HEK293 (cell line): Measurements from ENCODE around the gene INPP4B.

Source experiments
- BCL11A ChIP-seq: fragments of 450-650 bp; formaldehyde crosslinking; IDR thresholded peaks from 2 replicates; pipeline ENCODE4 v1.5.1; 2016; ENCODE audit warnings: low read depth, missing biosample characterization, missing genetic modification characterization
- GLI4 ChIP-seq: fragments of 450-650 bp; formaldehyde crosslinking; IDR thresholded peaks from 2 replicates; pipeline ENCODE4 v1.5.1; 2016; ENCODE audit warnings: missing biosample characterization, missing genetic modification characterization
- ZNF175 ChIP-seq: fragments of 450-650 bp; formaldehyde crosslinking; IDR thresholded peaks from 2 replicates; pipeline ENCODE4 v1.5.1; 2016; ENCODE audit warnings: missing biosample characterization, missing genetic modification characterization
- ZNF24 ChIP-seq: fragments of 450-650 bp; formaldehyde crosslinking; IDR thresholded peaks from 2 replicates; pipeline ENCODE4 v1.5.1; 2016; ENCODE audit warnings: missing biosample characterization, missing genetic modification characterization
- ZNF292 ChIP-seq: fragments of 450-650 bp; formaldehyde crosslinking; IDR thresholded peaks from 2 replicates; pipeline ENCODE4 v1.5.1; 2016; ENCODE audit warnings: low read depth, missing biosample characterization, missing genetic modification characterization, borderline replicate concordance
- ZNF501 ChIP-seq: fragments of 450-650 bp; formaldehyde crosslinking; IDR thresholded peaks from 2 replicates; pipeline ENCODE4 v1.5.1; 2016; ENCODE audit warnings: missing biosample characterization, missing genetic modification characterization
- ZNF514 ChIP-seq: fragments of 450-650 bp; formaldehyde crosslinking; IDR thresholded peaks from 2 replicates; pipeline ENCODE4 v1.5.1; 2016; ENCODE audit warnings: missing biosample characterization, missing genetic modification characterization
- ZNF664 ChIP-seq: fragments of 450-650 bp; formaldehyde crosslinking; IDR thresholded peaks from 2 replicates; pipeline ENCODE4 v1.5.1; 2016; ENCODE audit warnings: missing biosample characterization, missing genetic modification characterization
- ZNF776 ChIP-seq: fragments of 450-650 bp; formaldehyde crosslinking; IDR thresholded peaks from 2 replicates; pipeline ENCODE4 v1.5.0; 2017; ENCODE audit warnings: missing biosample characterization, missing genetic modification characterization, borderline replicate concordance
- TF ChIP-seq, protein P1 (sequence below): fragments of 450-650 bp; formaldehyde crosslinking; IDR thresholded peaks from 2 replicates; pipeline ENCODE4 v1.5.1; 2016; ENCODE audit warnings: missing biosample characterization, missing genetic modification characterization
- TF ChIP-seq, protein P2 (sequence below): fragments of 450-650 bp; formaldehyde crosslinking; IDR thresholded peaks from 2 replicates; pipeline ENCODE4 v1.5.1; 2016; ENCODE audit warnings: missing biosample characterization, missing genetic modification characterization
- TF ChIP-seq, protein P3 (sequence below): fragments of 450-650 bp; formaldehyde crosslinking; IDR thresholded peaks from 2 replicates; pipeline ENCODE4 v1.5.1; 2016; ENCODE audit warnings: missing biosample characterization, missing genetic modification characterization
- TF ChIP-seq, protein P4 (sequence below): fragments of 450-650 bp; formaldehyde crosslinking; IDR thresholded peaks from 2 replicates; pipeline ENCODE4 v1.5.1; 2016; ENCODE audit warnings: missing biosample characterization, missing genetic modification characterization, low read depth

DNA sequence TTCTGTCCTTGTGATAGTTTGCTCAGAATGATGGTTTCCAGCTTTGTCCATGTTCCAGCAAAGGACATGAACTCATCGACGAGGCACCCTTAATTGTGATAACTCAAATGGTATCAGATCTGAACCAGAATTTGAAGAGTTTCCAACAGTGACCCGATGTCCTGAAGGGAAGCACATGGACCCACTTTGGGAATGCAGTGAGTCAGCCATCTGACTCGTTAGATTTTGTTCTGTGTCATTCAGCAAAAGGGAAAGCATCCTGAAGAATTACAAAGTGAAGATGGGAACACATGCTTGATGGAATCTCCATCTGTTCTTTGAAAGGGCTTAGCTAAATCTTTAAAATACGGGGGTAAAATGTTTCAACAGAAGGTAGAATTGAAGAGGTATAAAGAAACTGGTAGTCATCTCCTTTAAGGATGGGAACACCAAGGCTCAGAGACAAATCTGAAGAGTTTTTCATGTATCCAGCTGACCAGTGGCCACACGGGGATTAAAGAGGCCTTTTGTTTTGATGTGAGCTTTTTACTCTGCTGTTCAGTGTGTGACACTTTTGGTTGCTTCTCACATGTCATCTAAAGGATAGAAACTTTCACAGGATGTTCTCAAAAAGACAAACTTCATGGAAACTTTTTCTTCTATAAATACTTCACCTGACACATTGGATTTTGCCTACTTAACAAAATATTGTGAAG lies 393.8 kb downstream of the INPP4B start:
- TF ChIP-seq, protein P1, sequence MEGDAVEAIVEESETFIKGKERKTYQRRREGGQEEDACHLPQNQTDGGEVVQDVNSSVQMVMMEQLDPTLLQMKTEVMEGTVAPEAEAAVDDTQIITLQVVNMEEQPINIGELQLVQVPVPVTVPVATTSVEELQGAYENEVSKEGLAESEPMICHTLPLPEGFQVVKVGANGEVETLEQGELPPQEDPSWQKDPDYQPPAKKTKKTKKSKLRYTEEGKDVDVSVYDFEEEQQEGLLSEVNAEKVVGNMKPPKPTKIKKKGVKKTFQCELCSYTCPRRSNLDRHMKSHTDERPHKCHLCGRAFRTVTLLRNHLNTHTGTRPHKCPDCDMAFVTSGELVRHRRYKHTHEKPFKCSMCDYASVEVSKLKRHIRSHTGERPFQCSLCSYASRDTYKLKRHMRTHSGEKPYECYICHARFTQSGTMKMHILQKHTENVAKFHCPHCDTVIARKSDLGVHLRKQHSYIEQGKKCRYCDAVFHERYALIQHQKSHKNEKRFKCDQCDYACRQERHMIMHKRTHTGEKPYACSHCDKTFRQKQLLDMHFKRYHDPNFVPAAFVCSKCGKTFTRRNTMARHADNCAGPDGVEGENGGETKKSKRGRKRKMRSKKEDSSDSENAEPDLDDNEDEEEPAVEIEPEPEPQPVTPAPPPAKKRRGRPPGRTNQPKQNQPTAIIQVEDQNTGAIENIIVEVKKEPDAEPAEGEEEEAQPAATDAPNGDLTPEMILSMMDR, result no peak
- TF ChIP-seq ZNF292 (no peak), ZNF776 (tag by site-specific recombination) (no peak), ZNF501 (tag by site-specific recombination) (no peak), ZNF175 (tag by site-specific recombination) (no peak), ZNF514 (tag by site-specific recombination) (no peak), BCL11A (tag by site-specific recombination) (no peak), ZNF24 (tag by site-specific recombination) (no peak), ZNF664 (no peak), GLI4 (tag by site-specific recombination) (no peak)
- TF ChIP-seq, protein P2, sequence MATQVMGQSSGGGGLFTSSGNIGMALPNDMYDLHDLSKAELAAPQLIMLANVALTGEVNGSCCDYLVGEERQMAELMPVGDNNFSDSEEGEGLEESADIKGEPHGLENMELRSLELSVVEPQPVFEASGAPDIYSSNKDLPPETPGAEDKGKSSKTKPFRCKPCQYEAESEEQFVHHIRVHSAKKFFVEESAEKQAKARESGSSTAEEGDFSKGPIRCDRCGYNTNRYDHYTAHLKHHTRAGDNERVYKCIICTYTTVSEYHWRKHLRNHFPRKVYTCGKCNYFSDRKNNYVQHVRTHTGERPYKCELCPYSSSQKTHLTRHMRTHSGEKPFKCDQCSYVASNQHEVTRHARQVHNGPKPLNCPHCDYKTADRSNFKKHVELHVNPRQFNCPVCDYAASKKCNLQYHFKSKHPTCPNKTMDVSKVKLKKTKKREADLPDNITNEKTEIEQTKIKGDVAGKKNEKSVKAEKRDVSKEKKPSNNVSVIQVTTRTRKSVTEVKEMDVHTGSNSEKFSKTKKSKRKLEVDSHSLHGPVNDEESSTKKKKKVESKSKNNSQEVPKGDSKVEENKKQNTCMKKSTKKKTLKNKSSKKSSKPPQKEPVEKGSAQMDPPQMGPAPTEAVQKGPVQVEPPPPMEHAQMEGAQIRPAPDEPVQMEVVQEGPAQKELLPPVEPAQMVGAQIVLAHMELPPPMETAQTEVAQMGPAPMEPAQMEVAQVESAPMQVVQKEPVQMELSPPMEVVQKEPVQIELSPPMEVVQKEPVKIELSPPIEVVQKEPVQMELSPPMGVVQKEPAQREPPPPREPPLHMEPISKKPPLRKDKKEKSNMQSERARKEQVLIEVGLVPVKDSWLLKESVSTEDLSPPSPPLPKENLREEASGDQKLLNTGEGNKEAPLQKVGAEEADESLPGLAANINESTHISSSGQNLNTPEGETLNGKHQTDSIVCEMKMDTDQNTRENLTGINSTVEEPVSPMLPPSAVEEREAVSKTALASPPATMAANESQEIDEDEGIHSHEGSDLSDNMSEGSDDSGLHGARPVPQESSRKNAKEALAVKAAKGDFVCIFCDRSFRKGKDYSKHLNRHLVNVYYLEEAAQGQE (tag by site-specific recombination), result no peak
- TF ChIP-seq, protein P3, sequence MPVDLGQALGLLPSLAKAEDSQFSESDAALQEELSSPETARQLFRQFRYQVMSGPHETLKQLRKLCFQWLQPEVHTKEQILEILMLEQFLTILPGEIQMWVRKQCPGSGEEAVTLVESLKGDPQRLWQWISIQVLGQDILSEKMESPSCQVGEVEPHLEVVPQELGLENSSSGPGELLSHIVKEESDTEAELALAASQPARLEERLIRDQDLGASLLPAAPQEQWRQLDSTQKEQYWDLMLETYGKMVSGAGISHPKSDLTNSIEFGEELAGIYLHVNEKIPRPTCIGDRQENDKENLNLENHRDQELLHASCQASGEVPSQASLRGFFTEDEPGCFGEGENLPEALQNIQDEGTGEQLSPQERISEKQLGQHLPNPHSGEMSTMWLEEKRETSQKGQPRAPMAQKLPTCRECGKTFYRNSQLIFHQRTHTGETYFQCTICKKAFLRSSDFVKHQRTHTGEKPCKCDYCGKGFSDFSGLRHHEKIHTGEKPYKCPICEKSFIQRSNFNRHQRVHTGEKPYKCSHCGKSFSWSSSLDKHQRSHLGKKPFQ (tag by site-specific recombination), result no peak
- TF ChIP-seq, protein P4, sequence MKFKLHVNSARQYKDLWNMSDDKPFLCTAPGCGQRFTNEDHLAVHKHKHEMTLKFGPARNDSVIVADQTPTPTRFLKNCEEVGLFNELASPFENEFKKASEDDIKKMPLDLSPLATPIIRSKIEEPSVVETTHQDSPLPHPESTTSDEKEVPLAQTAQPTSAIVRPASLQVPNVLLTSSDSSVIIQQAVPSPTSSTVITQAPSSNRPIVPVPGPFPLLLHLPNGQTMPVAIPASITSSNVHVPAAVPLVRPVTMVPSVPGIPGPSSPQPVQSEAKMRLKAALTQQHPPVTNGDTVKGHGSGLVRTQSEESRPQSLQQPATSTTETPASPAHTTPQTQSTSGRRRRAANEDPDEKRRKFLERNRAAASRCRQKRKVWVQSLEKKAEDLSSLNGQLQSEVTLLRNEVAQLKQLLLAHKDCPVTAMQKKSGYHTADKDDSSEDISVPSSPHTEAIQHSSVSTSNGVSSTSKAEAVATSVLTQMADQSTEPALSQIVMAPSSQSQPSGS (tag by site-specific recombination), result no peak
